Panc1 (cell line): Measurements from ENCODE around the gene GAB3. TPM values are rescaled to one million over a fixed set of nuclear protein-coding genes. Genes with fewer than 3 reads are reported as not detected.

ENCODE experiments used
- ATAC-seq: fragments of 200-7000 bp; cut with Tn5 transposase; 2 replicates; pipeline ENCODE4 v1.9.1; 2020; ENCODE audit warnings: mild to moderate bottlenecking, moderate library complexity
- BruUV-seq: library from RNA; stranded (reverse); fragments of 400-500 nt; replicated peaks from 2 replicates; lab custom pipeline; 2021; lab: Mats Ljungman, UMichigan
- CTCF ChIA-PET: fragments of 300-600 bp; sonication (Branson Sonifier 250); formaldehyde crosslinking; loops from one replicate; lab custom pipeline; 2022; ENCODE audit warnings: antibody characterized with exemption; lab: Charles Lee
- POLR2A ChIA-PET: fragments of 300-600 bp; sonication (Branson Sonifier 250); formaldehyde crosslinking; loops from one replicate; lab custom pipeline; 2022; ENCODE audit warnings: antibody characterized with exemption; lab: Charles Lee
- DNase-seq: peaks from one replicate; pipeline ENCODE4 v3.0.0-alpha.2; 2010; ENCODE audit warnings: low read depth, low spot score
- H3K27ac ChIP-seq: 2 replicates; pipeline ENCODE4 v1.5.1; 2011; ENCODE audit warnings: mild to moderate bottlenecking, low read length, inconsistent platforms
- H3K27me3 ChIP-seq: fragments of 200-500 bp; sonication (Bioruptor generic); 2 replicates; pipeline ENCODE4 v1.6.0; 2014; ENCODE audit warnings: low read length, inconsistent platforms; ENCODE audit not compliant: control insufficient read depth, insufficient read depth
- H3K36me3 ChIP-seq: fragments of 200-500 bp; sonication (Bioruptor generic); 2 replicates; pipeline ENCODE4 v1.5.1; 2014; ENCODE audit warnings: inconsistent platforms, mild to moderate bottlenecking, low read length, moderate library complexity; ENCODE audit not compliant: control insufficient read depth, insufficient read depth
- H3K4me1 ChIP-seq: 2 replicates; pipeline ENCODE4 v1.5.1; 2011; ENCODE audit warnings: inconsistent platforms, mild to moderate bottlenecking, low read length, moderate library complexity; ENCODE audit not compliant: control insufficient read depth, insufficient read depth
- H3K4me3 ChIP-seq, 2 experiments: 2 replicates each; pipeline ENCODE4 v1.5.1; 2011 to 2012; ENCODE audit warnings: low read depth in 2 of 2, low read length in 2 of 2, mild to moderate bottlenecking in 2 of 2, inconsistent platforms in 1 of 2, moderate library complexity in 1 of 2
- H3K9me3 ChIP-seq: fragments of 200-500 bp; sonication (Bioruptor generic); 2 replicates; pipeline ENCODE4 v1.5.1; 2014; ENCODE audit warnings: low read depth, mild to moderate bottlenecking, inconsistent platforms, low read length, moderate library complexity; ENCODE audit not compliant: control insufficient read depth, insufficient read depth
- POLR2AphosphoS5 ChIP-seq: IDR thresholded peaks from 2 replicates; pipeline ENCODE4 v1.6.1; 2012; ENCODE audit warnings: mild to moderate bottlenecking, low read depth, low read length, moderate library complexity
- SIN3A ChIP-seq: IDR thresholded peaks from 2 replicates; pipeline ENCODE4 v1.6.1; 2012; ENCODE audit warnings: low read depth, mild to moderate bottlenecking, low read length, moderate library complexity, borderline replicate concordance; ENCODE audit not compliant: insufficient read depth
- TCF7L2 ChIP-seq: IDR thresholded peaks from 2 replicates; pipeline ENCODE4 v1.6.1; 2011; ENCODE audit warnings: mild to moderate bottlenecking, low read depth, low read length, inconsistent platforms
- in situ Hi-C: cut with HindIII; loops from 2 replicates; pipeline ENCODE4 v1.10.0; 2016; ENCODE audit warnings: low sequenced_read_pairs, low pct_unique_long_range_greater_than_20kb
- intact Hi-C: fragments of 100-400 bp; cut with micrococcal nuclease; formaldehyde crosslinking; loops from one replicate; pipeline ENCODE4 v1.10.0; 2022; ENCODE audit not compliant: unreplicated experiment
- total RNA-seq: library from RNA; stranded (reverse); gene quantifications from one replicate; pipeline ENCODE4 v1.2.1, GENCODE V29; 2021; ENCODE audit not compliant: unreplicated experiment
- TF ChIP-seq, protein P1 (sequence below): fragments of 450-650 bp; IDR thresholded peaks from 2 replicates; pipeline ENCODE4 v1.5.1; 2017; ENCODE audit warnings: mild to moderate bottlenecking
- TF ChIP-seq, protein P2 (sequence below), 2 experiments: IDR thresholded peaks; 2 replicates each; pipeline ENCODE4 v1.6.1; 2011 to 2012; ENCODE audit warnings: low read depth in 2 of 2, control low read depth in 1 of 2, low read length in 1 of 2, mild to moderate bottlenecking in 1 of 2, moderate library complexity in 1 of 2; ENCODE audit not compliant: insufficient read depth in 1 of 2

The GAB3 gene
- total RNA-seq, 1 experiment from 2014 or later = 8.2 TPM

- no peaks in the 10 kb centered on the region for H3K36me3 ChIP-seq
- H3K4me3 ChIP-seq = no peak overlapping the region
- H3K27ac ChIP-seq = no peak overlapping the region
- DNase-seq (no peak), ATAC-seq (no peak)
- no TSS peak for BruUV-seq
- ChIA-PET CTCF (no interaction called here), POLR2A (no interaction called here)
- H3K4me1 ChIP-seq = peaks cover 10% of the 10 kb centered on the region
- H3K27me3 ChIP-seq = no peaks in the 10 kb centered on the region
- H3K9me3 ChIP-seq = no peaks in the 10 kb centered on the region
- intact Hi-C loops = loop anchor here (1.0 kb wide), 1 partner anchor 32 kb away; no protein-coding TSS in a partner anchor
- TF ChIP-seq POLR2AphosphoS5 = no peak
- TF ChIP-seq, protein P1, sequence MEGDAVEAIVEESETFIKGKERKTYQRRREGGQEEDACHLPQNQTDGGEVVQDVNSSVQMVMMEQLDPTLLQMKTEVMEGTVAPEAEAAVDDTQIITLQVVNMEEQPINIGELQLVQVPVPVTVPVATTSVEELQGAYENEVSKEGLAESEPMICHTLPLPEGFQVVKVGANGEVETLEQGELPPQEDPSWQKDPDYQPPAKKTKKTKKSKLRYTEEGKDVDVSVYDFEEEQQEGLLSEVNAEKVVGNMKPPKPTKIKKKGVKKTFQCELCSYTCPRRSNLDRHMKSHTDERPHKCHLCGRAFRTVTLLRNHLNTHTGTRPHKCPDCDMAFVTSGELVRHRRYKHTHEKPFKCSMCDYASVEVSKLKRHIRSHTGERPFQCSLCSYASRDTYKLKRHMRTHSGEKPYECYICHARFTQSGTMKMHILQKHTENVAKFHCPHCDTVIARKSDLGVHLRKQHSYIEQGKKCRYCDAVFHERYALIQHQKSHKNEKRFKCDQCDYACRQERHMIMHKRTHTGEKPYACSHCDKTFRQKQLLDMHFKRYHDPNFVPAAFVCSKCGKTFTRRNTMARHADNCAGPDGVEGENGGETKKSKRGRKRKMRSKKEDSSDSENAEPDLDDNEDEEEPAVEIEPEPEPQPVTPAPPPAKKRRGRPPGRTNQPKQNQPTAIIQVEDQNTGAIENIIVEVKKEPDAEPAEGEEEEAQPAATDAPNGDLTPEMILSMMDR = no peak
- TF ChIP-seq TCF7L2 = no peak
- no peak for TF ChIP-seq SIN3A
- TF ChIP-seq, protein P2, sequence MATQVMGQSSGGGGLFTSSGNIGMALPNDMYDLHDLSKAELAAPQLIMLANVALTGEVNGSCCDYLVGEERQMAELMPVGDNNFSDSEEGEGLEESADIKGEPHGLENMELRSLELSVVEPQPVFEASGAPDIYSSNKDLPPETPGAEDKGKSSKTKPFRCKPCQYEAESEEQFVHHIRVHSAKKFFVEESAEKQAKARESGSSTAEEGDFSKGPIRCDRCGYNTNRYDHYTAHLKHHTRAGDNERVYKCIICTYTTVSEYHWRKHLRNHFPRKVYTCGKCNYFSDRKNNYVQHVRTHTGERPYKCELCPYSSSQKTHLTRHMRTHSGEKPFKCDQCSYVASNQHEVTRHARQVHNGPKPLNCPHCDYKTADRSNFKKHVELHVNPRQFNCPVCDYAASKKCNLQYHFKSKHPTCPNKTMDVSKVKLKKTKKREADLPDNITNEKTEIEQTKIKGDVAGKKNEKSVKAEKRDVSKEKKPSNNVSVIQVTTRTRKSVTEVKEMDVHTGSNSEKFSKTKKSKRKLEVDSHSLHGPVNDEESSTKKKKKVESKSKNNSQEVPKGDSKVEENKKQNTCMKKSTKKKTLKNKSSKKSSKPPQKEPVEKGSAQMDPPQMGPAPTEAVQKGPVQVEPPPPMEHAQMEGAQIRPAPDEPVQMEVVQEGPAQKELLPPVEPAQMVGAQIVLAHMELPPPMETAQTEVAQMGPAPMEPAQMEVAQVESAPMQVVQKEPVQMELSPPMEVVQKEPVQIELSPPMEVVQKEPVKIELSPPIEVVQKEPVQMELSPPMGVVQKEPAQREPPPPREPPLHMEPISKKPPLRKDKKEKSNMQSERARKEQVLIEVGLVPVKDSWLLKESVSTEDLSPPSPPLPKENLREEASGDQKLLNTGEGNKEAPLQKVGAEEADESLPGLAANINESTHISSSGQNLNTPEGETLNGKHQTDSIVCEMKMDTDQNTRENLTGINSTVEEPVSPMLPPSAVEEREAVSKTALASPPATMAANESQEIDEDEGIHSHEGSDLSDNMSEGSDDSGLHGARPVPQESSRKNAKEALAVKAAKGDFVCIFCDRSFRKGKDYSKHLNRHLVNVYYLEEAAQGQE (IDR thresholded peaks at IDR 0.05; ENCODE audit: insufficient read depth in 1 of 2, low read depth in 2 of 2, low read length in 1 of 2) = no peak
- in situ Hi-C loops = loop anchor here (5.0 kb wide), 1 partner anchor 39 kb away; no protein-coding TSS in a partner anchor
Observed at GRCh38 chrX:154715825-154716224, 35.1 kb downstream of the GAB3 start.

DNA sequence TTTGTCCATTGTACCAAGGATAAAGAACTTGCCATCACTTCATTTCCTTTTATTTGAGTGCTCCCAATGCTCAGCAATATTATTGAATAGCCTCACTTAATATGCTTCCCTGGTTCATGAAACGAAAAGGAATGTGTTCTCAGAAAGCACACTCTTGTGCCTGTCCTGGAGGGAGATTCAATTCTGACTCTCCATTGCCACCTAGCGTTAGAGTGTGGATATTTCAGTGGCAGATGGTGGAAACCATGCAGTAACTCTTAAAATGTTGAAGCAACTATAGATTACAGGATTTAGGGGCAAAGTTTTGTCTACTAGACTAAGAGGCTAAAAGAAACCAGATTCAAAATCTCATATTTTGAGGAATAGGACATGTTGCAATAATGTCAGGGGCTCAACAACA lies 36.0 kb downstream of the GAB3 start:
- no peak overlapping the region for H3K27ac ChIP-seq
- no peaks in the 10 kb centered on the region for H3K27me3 ChIP-seq
- DNase-seq (no peak), ATAC-seq (peak; percentile 91)
- H3K4me3 ChIP-seq = no peak overlapping the region
- no peaks in the 10 kb centered on the region for H3K9me3 ChIP-seq
- in situ Hi-C loops (loop anchor here (5.0 kb wide), 1 partner anchor 38 kb away; no protein-coding TSS in a partner anchor), intact Hi-C loops (loop anchor here (1.0 kb wide), 1 partner anchor 33 kb away; no protein-coding TSS in a partner anchor)
- H3K36me3 ChIP-seq = no peaks in the 10 kb centered on the region
- POLR2A ChIA-PET = no interaction called here
- BruUV-seq = no TSS peak
- peaks cover 10% of the 10 kb centered on the region for H3K4me1 ChIP-seq
- TF ChIP-seq, protein P1 = peak; percentile 77
- no peak for TF ChIP-seq TCF7L2
- CTCF ChIA-PET = no interaction called here
